HG03469 (cell line): ENCODE measurements around the gene PDIK1L.

Source experiments
- ATAC-seq: cut with Tn5 transposase; IDR thresholded peaks from one replicate; pipeline ENCODE4 v1.9.1; 2021; ENCODE audit warnings: mild to moderate bottlenecking, moderate library complexity, moderate number of reproducible peaks; ENCODE audit not compliant: unreplicated experiment

PDIK1L gene

GRCh38 chr1:26153966-26154532 lies 42.4 kb downstream of the PDIK1L start:
- no peak for ATAC-seq

- ATAC-seq = no peak
Measured at GRCh38 chr1:26154750-26155149, 43.1 kb downstream of the PDIK1L start.

GRCh38 chr1:26155370-26156284 lies 44.0 kb downstream of the PDIK1L start:
- ATAC-seq = no peak

DNA sequence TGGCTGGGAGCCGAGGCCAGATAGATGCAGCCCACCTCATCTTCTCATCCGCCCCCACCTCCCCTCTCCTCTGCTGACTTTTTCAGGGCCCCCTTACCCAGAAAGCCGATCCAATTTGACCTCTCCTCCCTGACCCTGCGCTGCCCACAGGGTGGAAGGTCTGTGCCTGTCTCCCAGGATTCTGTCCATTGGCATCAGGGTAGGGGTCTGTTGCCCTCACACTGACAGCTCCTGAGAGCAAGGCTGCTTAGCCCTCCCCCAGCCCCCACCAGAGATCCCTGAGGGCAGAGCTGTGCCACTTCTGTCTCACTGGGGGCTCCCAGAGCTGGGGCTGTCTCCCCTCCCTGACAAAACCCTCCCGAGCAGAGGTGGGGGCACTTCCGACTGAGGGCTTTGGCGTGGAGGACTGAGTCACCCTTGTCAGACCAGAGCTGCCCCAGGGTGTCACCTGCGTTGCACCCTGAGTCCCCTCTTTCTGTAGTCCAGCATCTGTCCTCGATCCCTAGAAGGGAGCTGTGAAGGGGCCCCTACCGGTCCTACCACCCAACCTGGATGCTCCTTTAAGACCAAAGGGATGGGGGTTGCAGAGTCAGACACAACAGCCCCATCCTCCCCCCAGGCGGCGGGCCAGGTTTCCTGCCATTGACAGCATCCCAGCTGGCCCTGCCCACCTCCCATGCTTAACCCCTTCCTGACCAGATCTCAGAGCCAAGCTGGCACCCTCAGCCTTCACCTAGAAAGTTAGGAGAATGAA lies 44.8 kb downstream of the PDIK1L start:
- ATAC-seq = no peak

GRCh38 chr1:26158271-26158907 lies 46.8 kb downstream of the PDIK1L start:
- ATAC-seq = no peak

DNA sequence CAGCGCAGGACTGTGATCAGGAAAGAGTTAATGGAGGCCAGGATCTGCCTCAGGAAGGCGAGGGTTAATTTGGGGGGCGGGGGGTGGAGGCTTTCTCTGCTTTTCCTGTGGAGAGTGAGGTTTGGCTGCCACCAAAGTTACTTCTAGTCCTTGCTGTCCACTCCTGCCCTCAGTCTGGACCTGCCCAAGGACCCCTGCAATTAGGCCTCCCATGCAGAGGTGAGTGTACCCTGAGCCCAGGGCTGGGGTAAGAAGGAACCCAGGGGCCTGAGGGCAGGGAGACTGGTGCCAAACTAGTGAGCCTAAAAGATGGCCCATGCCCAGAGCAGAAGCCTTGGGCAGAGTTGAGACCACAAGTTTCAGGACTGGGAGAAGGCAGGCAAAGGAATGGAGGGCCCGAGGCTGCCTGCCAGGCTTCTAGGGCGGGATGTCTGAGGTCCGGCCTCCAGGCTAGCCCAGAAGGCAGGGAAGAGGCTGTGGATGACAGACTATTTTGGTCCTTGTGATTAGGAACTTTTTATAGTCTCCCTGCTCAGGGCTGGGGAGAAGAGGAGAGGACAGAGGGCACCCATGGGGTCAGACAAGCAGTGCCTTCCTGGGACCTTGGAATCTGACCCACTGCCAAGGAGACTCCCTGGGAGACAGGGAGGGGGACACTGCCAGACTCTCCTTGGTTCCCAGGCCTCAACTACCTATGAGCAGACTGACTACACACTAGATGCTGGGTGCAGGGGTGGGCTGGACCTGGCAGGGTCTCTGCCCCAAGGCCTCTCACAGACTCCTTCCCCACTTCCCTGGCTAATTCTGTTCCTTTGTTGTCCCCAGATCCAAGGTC lies 47.5 kb downstream of the PDIK1L start, which contains the start of gene FAM110D:
TSS of gene FAM110D (plus strand) at position 172 of the 835 bp plus-strand sequence. CDS start 2,213 bp downstream, outside the sequence.
- ATAC-seq = no peak

DNA sequence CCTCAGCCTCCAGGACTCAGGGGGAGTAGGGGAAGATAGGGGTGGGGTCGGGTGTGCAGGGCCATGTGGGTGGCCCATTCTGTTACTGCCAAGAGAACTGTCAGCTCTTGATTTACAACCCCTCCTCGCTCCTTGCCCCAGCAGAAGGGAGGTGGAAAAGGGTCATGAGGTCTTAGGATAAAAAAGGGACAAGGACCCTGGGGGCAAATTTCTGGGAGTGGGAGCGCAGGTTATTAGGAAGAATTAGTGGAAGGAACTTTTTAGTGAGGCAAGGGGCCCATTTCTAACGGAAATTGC lies 48.1 kb downstream of the PDIK1L start:
- no peak for ATAC-seq

DNA sequence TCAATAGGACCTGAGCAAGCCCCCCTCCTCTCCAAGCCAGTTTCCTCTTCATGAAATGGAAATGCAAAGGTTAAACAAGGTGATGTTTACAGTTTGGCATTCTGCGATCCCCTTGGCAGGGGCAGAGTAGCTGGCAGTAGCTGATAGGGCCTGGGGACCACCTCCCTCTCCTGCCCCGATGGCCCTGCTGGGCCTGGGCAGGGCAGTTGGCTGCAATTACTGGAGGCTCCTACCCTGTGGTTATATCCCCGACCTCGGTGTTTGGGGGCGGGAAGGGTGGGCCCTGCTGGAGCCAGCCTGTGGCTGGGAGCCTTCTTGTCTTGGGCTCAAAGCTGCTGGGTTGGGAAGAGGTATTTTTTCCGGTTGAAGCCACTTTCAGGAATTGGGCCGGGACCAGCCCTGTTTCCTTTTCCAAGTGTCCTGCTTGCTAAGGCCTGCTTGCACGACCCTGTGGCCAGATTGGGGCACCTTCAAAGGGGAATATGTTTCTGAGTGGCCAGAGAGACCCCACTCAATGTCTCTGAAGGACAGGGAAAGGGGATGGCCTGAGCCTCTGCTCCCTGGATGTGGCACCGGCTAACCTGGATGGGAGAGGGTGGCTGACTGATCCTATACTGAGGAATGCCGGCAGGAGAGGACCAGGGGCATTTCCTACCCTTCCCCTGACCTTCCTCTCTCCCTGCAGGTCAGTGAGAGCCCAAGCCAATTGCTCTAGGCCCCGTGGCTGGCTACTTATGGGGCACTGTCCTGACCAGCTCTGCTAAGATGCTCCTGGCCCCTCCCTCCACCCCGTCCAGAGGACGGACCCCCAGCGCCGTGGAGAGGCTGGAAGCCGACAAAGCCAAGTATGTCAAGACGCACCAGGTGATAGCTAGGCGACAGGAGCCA lies 49.1 kb downstream of the PDIK1L start:
- ATAC-seq = no peak

DNA sequence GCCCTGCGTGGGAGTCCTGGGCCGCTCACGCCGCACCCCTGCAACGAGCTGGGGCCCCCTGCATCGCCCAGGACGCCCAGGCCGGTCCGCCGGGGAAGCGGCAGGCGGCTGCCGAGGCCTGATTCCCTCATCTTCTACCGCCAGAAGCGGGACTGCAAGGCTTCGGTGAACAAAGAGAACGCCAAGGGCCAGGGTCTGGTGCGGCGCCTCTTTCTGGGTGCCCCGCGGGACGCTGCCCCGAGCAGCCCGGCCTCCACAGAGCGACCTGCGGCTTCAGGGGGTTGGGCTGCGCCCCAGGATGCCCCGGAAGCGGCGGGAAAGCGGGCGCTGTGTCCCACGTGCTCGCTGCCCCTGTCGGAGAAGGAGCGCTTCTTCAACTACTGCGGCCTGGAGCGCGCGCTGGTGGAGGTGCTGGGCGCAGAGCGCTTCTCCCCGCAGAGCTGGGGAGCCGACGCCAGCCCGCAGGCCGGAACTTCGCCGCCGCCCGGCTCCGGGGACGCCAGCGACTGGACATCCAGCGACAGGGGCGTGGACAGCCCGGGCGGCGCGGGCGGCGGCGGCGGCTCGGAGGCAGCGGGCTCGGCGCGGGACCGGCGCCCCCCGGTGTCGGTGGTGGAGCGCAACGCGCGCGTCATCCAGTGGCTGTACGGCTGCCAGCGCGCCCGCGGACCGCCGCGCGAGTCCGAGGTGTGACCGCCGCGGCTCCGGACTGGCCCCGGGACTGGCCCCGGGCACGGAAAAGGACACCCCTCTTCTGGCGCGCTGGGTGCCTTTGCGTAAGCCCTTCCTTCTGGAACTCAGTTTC lies 50.0 kb downstream of the PDIK1L start:
- ATAC-seq = no peak

- ATAC-seq = no peak
Measured at GRCh38 chr1:26162220-26162709, 50.6 kb downstream of the PDIK1L start.

GRCh38 chr1:26163684-26164035 lies 52.0 kb downstream of the PDIK1L start:
- ATAC-seq = no peak

DNA sequence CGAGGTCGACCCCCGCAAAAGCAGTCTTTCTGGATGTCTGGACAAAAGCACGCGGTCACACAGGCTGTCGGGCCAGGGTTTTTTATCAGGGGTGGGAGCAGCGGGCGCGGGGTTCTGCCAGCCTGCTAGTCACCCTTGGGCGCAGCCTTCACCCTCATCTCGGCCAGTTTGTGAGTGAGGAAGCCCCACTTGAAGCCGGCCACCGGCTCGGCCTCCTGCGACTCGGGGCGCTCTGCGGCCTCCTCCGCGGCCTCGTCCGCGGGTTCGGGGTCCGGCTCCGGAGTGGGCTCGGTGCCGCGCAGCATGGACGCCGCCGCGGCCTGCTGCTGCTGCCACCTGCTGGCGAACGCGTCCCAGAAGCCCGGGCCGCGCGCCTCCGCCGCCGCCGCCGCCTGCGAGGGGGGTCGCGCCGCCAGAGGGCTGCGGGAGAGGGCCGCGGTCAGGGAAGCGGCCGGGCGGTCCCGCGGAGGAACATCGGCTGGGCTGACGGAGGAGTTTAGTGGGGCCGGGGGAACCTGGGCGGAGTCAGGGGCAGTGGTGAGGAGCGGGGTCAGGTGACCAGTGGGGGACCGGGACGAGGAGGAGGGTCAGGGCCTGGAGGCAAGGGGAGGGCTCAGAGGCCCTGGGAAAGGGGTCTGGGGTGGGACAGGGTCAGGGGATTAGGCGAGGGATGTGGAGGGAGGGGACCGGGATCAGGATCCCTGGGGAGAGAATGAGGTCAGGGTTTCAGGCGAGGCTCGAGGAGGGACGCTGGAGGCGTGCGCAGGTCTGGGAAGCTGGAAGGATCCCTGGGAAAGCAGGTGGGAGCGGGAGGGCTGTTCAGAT lies 52.6 kb downstream of the PDIK1L start:
- no peak for ATAC-seq

GRCh38 chr1:26164861-26165842 lies 53.5 kb downstream of the PDIK1L start:
- no peak for ATAC-seq

- no peak for ATAC-seq
Measured at GRCh38 chr1:26166719-26167281, 55.2 kb downstream of the PDIK1L start.

DNA sequence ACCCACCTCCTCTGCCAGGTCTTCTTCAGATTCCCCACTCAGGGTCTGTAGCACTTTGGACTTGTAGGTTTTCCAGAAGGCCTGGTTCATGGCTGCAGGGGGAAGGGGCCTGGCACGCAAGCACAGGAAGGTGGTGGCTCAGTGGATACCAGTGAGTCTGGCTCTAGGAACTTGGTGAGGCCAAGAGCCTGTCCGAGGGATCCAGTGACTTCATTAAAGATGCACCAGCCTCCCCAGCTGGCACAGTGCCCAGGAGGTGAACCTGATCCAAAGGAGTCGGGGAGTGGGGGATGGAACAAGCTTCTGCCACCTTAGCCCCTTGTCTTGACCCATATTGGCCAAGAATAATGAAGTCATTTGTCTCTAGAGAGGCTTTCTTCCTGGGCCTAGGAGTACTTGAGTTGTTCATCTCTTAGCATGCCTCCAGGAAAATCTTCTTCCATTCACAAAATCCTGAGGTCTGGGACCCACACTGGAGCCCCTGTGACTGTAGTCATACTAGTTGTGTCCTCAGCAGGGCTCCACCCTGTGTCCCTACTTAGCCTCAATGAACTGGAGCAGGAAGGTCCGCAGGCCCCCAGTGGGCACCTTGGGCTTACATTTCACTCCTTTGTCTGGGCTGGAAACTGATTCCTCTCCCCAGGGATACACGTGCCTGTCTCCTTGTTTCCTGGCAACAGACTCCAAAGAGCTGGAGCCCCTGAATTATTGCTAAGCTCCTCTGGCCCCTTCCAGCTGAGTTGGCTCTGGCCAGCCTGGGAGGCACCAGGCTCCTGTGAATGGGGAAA lies 57.0 kb downstream of the PDIK1L start, which contains the start of gene C1orf232:
TSS of gene C1orf232 (minus strand) at position 554 of the 788 bp plus-strand sequence. CDS start at position 90, 464 bp downstream.
- ATAC-seq = no peak
